DND-41 (cell line): Measurements from ENCODE around the gene KCNG2.

Experiments
- ATAC-seq: fragments of 200-7000 bp; cut with Tn5 transposase; 3 replicates; pipeline ENCODE4 v1.9.1; 2021; ENCODE audit warnings: low read depth; ENCODE audit not compliant: insufficient read depth
- DNase-seq: peaks from one replicate; pipeline ENCODE4 v3.0.0-alpha.2; 2020
- H2AFZ ChIP-seq: 2 replicates; pipeline ENCODE4 v1.6.0; 2012; ENCODE audit warnings: low read depth, low read length
- H3K27ac ChIP-seq: 2 replicates; pipeline ENCODE4 v1.5.1; 2012; ENCODE audit warnings: low read length, inconsistent platforms
- H3K27me3 ChIP-seq: fragments of 200-600 bp; sonication (generic); 2 replicates; pipeline ENCODE4 v1.6.0; 2012; ENCODE audit warnings: low read length, mild to moderate bottlenecking, inconsistent platforms; ENCODE audit not compliant: insufficient read depth, poor library complexity
- H3K36me3 ChIP-seq: 2 replicates; pipeline ENCODE4 v1.5.1; 2012; ENCODE audit warnings: low read length, inconsistent platforms; ENCODE audit not compliant: insufficient read depth
- H3K4me1 ChIP-seq: 2 replicates; pipeline ENCODE4 v1.5.1; 2012; ENCODE audit warnings: mild to moderate bottlenecking, low read length; ENCODE audit not compliant: insufficient read depth
- H3K4me2 ChIP-seq: 2 replicates; pipeline ENCODE4 v1.6.0; 2012; ENCODE audit warnings: mild to moderate bottlenecking, moderate library complexity, low read length, inconsistent platforms; ENCODE audit not compliant: insufficient read depth
- H3K4me3 ChIP-seq, 2 experiments: fragments of 200-600 bp in 1 of 2; shearing (Covaris generic) in 1 of 2; 2 replicates each; pipeline ENCODE4 v1.5.1; 2012 to 2016; ENCODE audit warnings: inconsistent platforms in 2 of 2, low read length in 2 of 2, mild to moderate bottlenecking in 2 of 2, low read depth in 1 of 2, moderate library complexity in 1 of 2
- H3K79me2 ChIP-seq: 2 replicates; pipeline ENCODE4 v1.6.0; 2012; ENCODE audit warnings: low read length, inconsistent platforms; ENCODE audit not compliant: insufficient read depth
- H3K9ac ChIP-seq: 2 replicates; pipeline ENCODE4 v1.6.0; 2012; ENCODE audit warnings: low read depth, mild to moderate bottlenecking, inconsistent platforms, low read length, moderate library complexity
- H3K9me3 ChIP-seq: 2 replicates; pipeline ENCODE4 v1.5.1; 2012; ENCODE audit warnings: low read length, moderate library complexity, mild to moderate bottlenecking, inconsistent platforms; ENCODE audit not compliant: insufficient read depth, severe bottlenecking
- H4K20me1 ChIP-seq: 2 replicates; pipeline ENCODE4 v1.6.0; 2012; ENCODE audit warnings: low read length; ENCODE audit not compliant: insufficient read depth
- CTCF ChIP-seq: IDR thresholded peaks from 2 replicates; pipeline ENCODE4 v1.5.1; 2012; ENCODE audit warnings: borderline replicate concordance, low read length, moderate library complexity, mild to moderate bottlenecking; ENCODE audit not compliant: poor library complexity, severe bottlenecking; ENCODE audit errors: extremely low read depth
- EZH2 ChIP-seq: IDR thresholded peaks from 3 replicates; pipeline ENCODE4 v1.6.1; 2012; ENCODE audit warnings: borderline replicate concordance, low read depth, mild to moderate bottlenecking, moderate library complexity, low read length, inconsistent platforms; ENCODE audit not compliant: severe bottlenecking

Gene KCNG2

GRCh38 chr18:79787865-79788733 is 9.6 kb upstream of the KCNG2 start:
- Histone ChIP-seq H3K9me3 (no peaks in the 10 kb centered on the region), H4K20me1 (no peaks in the 10 kb centered on the region), H3K9ac (no peak overlapping the region), H3K27ac (no peak overlapping the region), H3K4me2 (no peak overlapping the region), H3K4me1 (no peaks in the 10 kb centered on the region), H3K27me3 (no peaks in the 10 kb centered on the region), H3K4me3 (no peak overlapping the region), H3K36me3 (no peaks in the 10 kb centered on the region), H2AFZ (no peak overlapping the region), H3K79me2 (no peaks in the 10 kb centered on the region)
- ATAC-seq (no peak), DNase-seq (no peak)
- TF ChIP-seq EZH2: no peak
- TF ChIP-seq CTCF: no peak

DNA sequence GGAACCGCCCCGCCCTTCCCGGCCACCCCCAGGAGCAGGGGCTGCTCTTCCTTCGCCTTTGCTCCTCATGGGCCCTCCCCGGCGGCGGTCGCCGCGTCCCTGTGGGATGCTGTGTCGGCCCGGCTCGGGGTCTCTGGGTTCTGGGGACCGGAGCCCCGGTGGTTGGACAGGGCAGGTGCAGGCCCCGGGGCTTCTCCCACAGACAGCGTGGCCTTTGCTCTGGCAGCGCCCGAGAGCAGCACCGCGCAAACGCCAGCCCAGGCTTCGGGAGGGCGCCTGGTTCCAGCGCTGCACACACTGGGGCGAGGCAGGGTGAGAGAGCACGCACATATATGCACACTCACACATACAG is 9.0 kb upstream of the KCNG2 start:
- Histone ChIP-seq H3K9me3 (no peaks in the 10 kb centered on the region), H3K4me1 (no peaks in the 10 kb centered on the region), H3K9ac (no peak overlapping the region), H2AFZ (no peak overlapping the region), H3K4me2 (no peak overlapping the region), H3K4me3 (no peak overlapping the region), H3K79me2 (no peaks in the 10 kb centered on the region), H3K27ac (no peak overlapping the region), H3K36me3 (no peaks in the 10 kb centered on the region), H3K27me3 (no peaks in the 10 kb centered on the region), H4K20me1 (no peaks in the 10 kb centered on the region)
- no peak for TF ChIP-seq EZH2
- peak; percentile 8 for TF ChIP-seq CTCF
- DNase-seq (no peak), ATAC-seq (no peak)

GRCh38 chr18:79789091-79789891 is 8.4 kb upstream of the KCNG2 start:
- H3K79me2 ChIP-seq: no peaks in the 10 kb centered on the region
- no peak overlapping the region for H2AFZ ChIP-seq
- no peak overlapping the region for H3K4me2 ChIP-seq
- H3K9me3 ChIP-seq: no peaks in the 10 kb centered on the region
- DNase-seq (no peak), ATAC-seq (no peak)
- no peak for TF ChIP-seq EZH2
- peak; percentile 1 for TF ChIP-seq CTCF
- no peaks in the 10 kb centered on the region for H3K27me3 ChIP-seq
- no peaks in the 10 kb centered on the region for H3K36me3 ChIP-seq
- H3K9ac ChIP-seq: no peak overlapping the region
- H3K4me1 ChIP-seq: no peaks in the 10 kb centered on the region
- no peak overlapping the region for H3K27ac ChIP-seq
- no peaks in the 10 kb centered on the region for H4K20me1 ChIP-seq
- no peak overlapping the region for H3K4me3 ChIP-seq
